Stimulated activated CD8-positive, alpha-beta memory T cell treated with anti-CD3 and anti-CD28 coated beads, Interleukin-4, amount 100 ng/mL, for 4 hours (primary cell): ENCODE measurements around the gene NSUN6.

ENCODE experiments used
- DNase-seq, 2 donors: peaks; one replicate each; pipeline ENCODE4 v3.0.0-alpha.2; 2020; ENCODE audit warnings: low read depth in 2 of 2, low spot score in 1 of 2

Gene NSUN6, protein sequence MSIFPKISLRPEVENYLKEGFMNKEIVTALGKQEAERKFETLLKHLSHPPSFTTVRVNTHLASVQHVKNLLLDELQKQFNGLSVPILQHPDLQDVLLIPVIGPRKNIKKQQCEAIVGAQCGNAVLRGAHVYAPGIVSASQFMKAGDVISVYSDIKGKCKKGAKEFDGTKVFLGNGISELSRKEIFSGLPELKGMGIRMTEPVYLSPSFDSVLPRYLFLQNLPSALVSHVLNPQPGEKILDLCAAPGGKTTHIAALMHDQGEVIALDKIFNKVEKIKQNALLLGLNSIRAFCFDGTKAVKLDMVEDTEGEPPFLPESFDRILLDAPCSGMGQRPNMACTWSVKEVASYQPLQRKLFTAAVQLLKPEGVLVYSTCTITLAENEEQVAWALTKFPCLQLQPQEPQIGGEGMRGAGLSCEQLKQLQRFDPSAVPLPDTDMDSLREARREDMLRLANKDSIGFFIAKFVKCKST

DNA sequence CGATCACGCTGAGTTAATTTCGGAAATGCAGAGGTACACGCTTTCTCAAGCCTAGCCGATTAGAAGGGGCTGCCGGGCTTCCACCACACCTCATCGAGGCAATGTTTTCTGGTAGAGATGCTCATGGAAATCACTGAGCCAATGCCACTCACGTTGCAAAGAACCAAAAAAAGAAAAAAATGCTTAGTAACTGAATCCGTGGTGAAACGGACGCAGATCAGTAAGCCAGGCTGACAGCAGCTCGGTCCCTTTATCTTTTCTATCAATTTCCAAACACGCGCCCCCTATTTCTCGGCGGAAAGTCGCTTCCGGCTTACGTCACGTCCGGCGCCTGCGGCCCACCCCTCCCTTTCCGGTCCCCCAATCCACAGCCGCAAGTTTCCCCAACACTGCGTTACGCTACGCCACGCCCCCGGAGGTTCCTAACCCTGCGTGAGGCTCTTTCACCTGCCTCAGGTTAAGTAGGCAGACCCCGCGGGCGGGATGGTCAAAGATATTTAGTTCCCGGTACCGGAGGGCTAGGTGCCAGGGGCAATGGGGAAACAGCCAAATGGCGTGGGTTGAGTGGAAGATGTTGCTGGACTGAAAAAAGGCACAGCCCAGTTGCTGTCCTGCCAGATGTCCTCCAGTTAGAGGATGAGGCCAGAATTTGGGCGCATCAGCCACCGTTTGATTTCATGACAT lies at the start of gene NSUN6:
TSS of gene NSUN6 (minus strand) at position 264 of the 684 bp plus-strand sequence. CDS start 384 bp downstream, outside the sequence.
- peak; percentile 89 to 91 for DNase-seq

DNA sequence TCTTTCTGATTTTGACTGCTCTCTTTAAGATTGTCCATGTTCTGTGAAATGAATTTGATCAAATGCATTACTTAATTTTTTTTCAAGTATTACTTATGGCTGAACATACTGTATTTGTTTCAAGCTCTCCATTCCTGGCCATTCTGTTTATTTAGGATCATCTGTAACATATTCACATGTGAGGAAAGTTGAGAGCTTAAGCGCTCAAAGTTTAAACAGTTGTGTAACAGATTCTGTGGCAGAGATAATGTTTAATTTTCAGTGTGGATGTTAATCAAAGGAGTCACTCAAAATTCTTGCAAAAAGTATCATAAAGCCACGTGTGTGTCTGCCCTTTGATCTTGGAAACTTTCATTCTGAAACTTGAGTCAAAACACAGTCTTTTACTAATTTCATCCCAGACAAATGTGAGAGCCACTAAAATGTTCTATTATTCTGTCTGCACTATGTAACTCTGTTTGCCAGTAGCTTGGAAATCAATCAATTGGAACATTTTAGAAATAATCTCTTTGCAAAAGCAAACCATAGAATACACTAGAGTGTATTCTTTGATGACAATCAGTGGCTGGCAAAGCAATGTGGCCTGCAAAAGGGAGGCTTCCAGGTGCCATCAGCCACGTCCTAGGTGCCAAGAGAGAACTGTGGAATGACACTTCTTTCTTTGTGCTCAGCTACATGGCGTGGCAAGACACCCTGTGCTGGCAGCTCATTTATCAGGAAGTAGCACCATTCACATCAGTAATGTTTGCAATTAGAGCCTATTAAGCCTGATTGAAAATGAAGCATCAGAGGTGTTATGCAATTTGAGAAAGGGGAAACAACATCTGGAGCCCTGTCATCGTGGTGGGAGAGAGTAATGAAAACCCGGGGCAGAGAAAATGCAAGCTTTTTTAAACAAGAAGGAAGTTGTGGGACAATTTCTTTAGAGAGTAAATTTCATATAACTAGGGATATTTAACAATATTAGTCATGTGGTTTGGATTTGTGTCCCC lies 48.8 kb upstream of the NSUN6 start:
- DNase-seq = no peak

DNA sequence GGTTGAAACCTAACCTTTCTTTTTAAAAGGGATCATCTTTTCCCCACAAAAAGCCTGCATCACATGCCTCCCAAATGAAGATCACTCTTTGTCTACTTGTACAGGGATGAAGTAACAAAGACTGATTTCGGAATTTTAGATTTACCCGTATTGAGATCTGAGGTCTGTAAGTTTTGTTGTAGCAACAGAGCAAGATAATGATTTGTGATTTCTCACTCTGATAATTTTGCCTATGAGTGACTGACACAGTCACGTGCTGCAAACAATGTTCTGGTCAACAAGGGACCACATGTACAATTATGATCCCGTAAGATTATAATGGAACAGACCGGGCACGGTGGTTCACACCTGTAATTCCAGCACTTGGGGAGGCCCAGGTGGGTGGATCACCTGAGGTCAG lies 39.2 kb upstream of the NSUN6 start:
- no peak for DNase-seq

DNA sequence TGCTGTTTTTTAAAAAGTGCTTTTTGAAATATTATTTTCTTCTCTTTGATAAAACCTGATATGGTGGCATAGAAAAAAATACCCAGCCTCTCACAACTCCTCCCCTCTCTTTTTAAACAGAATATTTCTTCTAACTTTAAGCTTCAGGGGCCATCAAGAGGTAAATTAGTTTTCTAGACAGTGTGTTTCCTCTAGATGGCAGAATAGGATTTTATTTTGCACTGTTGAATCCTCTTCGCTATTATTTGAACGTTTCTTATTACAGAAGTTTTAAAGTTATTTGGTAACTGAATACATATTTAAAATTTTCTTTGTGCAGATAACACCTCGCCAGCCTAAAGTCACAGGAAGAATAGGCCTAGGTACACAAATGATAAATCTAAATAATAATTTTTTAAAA lies 38.1 kb upstream of the NSUN6 start:
- no peak for DNase-seq

DNA sequence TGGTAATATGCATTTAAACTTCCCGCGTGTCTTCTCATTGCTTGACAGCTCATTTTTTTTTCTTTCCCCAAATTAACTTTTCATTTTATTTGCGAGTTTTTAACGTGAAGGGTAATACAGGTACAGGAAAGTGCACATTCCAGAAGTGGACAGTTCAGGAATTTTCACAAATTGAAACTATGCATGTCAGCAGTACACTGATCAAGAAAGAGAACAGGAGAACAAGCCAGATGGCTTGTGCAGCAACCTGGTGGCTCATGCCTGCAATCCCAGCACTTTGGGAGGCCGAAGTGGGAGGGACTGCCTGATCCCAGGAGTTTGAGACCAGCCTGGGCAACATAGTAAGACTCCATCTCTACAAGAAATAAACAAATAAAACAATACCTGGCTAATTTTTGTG lies 36.3 kb upstream of the NSUN6 start:
- no peak for DNase-seq

DNA sequence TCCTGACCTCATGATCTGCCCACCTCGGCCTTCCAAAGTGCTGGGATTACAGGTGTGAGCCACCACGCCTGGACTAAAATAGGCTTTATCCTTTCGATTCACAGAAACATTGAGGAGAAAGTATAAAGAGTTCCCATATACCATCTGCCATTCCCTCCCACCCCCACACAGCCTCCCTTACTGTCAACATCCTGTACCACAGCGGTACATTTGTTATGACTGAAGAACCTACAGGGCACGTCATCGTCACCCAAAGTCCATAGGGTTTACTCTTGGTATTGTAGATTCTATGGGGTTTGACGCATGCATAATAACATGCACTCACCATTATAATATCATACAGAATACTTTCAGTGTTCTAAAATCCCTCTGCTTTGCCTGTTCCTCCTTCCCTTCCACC lies 35.8 kb upstream of the NSUN6 start:
- DNase-seq = no peak

DNA sequence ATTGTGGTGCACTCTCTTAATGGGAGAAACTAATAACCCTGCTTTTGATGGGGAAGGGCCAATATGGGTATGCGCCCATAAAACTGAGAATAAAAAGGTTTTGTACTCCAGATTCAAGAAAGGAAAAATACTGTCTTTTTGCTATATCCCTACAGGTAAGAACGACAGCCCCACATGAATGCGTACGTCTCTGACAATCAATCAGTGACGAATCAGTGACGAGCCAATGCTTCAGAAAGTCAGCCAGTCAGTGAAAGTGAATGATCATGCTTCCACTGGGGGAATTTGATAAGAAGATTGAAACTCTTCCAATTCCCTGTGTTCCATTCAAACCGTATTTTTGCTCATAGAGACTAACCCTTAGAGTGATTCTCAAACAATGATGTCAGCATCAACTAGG lies 34.2 kb upstream of the NSUN6 start:
- no peak for DNase-seq

DNA sequence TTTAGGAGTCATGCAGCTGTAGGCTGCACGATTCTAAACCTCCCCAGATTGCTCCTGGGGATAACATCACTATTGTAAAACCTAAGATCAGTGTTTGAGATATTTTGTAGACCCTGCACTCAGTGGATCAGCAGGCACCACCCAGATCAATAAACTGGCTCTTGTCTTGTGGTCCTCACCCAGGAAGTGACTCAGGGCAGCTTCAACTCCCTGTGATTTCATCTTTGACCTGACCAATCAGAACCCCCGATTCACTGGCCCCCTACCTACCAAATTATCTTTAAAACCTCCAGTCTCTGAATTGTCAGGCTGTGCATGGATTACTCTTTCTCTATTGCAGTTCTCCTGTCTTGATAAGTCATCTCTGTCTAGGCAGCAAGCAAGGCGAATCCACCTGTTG lies 33.6 kb upstream of the NSUN6 start:
- DNase-seq = no peak

DNA sequence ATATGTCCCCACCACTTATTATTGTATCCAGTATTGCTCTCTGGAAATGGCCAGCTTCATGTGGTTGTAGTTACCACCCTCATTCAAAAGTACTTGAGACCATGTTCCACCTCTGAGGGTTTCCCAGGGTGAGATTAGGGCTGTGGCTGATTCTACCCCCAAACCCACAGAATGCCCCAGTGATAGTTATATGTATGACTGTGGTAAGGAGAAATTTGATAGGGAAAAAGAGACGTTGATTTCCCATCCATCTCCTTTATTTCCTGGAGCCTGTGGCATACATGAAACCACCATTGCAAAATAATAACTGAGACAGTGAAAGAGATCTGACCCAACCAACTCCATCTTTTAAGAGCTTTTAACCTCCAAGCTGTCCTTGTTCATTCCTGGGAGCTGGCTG lies 33.0 kb upstream of the NSUN6 start:
- DNase-seq = no peak

DNA sequence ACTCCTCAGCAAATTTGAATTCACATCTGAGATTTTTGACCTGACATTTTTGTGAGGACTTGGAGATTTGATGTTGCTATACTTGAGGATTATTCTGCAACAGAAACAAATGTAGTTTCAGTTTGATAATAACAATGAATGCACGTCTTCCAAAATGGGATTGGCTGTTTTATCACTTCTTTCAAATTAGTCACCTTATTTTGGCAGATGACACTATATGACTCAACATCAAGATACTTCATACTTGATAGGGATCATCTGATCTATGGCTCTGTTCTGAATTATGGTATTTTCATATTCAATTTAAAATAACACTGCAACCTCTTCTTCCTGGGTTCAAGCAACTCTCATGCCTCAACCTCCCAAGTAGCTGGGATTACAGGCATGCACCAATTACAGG lies 32.0 kb upstream of the NSUN6 start:
- no peak for DNase-seq

DNA sequence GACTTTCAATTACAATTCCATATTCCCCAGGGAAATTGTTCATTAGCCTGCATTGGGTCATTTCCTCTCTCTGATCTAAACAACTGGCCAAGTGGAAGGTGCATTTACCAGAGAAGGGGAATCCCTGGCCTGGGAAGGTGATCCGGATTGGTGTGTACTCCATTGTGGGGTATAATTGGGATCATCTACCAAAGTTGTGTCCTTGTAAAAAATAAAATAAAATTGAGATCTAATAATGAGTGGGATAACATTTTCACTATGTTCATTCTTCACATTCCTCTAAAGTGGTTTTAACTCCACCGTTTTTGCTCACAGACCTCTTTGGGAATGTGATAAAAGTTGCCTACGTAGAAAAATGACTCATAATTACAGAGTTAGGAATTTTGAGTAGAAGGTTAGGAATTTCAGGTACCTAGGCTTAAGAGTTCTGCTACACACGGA lies 30.6 kb upstream of the NSUN6 start:
- no peak for DNase-seq

DNA sequence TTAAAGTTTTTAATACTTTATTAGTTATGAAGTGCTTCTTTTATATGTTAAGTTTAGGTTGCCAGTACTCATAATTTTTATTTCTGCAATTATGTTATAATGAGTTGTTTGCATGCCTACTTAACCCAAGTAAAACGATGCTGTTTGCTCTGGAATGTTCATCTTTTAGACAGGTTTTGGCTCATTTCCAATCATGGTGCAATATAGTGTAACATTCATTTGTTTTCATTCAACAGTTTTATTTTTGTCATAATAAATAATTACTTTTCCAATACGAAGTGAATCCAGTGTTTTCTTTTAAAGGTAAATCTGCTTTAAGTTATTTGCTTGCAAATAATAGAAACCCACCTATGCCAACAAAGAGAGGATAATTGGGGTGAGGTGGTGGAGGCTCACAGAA lies 30.0 kb upstream of the NSUN6 start:
- no peak for DNase-seq

DNA sequence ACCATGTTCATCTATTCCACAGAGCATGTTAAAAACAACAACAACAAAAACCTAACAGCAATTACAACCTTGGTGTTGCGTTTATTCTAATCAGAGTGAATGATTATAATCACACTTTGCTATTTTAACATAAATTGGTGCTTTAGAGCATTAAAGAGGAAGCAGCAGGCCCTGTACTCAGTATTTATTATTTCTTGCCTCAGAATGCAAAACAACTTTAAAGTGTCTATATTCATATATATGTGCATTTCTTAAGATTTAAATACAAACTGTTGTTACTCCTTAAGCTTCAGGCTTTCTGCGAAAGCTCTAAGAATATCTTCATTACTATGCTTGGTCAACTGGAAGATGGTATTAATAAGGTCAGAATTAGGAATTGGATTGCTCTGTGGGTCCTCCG lies 29.4 kb upstream of the NSUN6 start:
- no peak for DNase-seq

DNA sequence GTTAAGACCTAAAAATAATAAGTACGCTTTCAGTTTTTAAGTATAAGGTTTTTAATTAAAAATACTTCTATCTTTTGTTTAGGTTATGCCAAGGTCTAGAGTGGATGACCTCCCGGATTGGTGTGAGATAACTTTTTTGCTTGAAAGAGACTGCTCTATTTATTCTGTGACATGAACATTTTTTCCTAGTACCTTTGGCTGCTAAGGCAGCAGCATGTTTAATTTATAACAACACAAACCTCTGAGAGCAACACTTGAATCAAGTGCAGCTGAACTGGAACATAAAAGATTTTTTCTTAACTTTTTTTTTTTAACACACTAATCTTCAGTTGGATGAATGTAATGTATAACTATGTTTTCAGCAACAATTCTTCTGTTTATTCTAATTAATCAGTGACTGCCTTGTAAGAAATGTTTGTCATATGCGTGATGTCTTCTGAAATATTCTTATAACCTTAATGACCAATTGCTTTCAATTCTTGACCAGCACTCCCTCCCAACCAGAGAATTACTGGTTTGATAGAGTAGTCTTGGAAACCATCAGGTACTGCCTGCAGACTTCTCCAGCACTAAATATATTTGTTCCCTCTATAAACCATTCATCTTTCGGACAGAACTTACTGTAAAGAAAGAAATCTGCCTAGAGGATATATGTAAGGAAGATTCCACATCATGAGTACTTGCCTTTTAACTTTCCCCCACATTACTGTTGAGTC lies 23.9 kb upstream of the NSUN6 start:
- DNase-seq = no peak

DNA sequence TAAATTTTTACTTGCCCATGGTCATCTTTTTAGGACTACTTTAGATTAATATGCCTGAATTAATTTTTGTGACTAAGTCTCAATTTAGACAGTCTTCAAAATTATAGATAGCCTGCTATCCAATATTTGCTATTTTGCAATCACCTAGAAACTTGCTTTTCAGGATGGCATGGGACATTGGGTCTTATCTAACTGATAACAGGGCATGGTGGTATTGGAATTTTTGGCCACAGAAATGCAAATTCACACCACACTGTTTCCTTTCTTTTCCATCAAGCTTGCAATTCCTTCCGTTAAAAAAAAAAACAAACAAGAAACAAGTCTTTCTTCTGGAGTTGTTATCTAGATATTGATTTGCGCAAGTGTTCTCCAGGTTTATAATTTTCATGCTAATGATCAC lies 16.6 kb upstream of the NSUN6 start:
- no peak for DNase-seq

DNA sequence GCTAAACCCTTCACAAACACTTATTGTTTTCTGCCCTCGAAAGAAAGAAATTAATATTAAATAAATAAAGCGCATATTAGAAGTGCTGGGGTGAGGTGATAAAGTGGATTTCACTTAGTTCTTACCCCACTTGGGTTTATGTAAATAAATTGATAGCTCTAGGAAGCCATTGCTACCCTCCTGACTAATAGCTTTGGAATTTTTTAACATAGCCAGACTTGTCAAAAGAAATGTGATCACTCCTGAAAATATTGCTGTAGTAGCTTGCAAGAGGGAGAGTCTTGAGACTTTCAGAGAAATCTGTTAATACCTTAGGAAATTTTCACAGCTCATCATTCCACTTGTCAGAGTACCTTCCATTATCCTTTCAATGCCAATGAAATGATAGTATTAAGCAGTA lies 15.4 kb upstream of the NSUN6 start:
- DNase-seq = no peak

DNA sequence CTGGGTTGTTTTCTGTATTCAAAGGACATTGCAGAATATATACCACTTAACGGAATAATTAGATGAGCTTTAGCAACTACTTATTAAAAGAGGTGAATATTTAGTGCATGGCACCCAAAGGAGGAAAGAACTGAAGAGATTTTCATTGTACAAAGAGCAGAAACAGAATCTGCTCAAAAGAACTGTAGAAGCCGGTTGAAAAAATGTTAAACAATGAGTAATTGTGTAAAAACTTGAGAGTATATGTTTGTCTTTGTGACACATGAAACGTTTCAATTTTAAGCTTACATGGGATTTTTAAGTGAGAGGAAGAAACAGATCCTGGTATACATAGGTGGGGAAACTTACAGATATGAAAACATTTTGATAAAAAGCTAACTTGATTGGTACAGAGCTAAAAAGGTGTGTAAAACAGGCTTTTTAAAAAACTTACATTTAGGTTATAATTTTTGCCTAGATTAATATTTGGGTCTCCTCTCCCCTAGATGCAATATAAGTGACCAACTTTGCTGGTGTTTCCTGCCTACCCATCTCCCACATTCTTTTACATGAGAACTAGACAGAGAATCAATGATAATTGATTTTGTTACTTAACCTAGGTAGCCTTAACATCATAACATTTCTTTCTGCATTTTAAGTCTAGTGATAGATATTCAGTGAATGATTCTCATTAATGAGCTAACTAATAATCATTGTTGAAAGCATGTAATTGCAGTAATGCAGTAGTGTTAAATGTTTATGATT lies 14.6 kb upstream of the NSUN6 start:
- DNase-seq = no peak

DNA sequence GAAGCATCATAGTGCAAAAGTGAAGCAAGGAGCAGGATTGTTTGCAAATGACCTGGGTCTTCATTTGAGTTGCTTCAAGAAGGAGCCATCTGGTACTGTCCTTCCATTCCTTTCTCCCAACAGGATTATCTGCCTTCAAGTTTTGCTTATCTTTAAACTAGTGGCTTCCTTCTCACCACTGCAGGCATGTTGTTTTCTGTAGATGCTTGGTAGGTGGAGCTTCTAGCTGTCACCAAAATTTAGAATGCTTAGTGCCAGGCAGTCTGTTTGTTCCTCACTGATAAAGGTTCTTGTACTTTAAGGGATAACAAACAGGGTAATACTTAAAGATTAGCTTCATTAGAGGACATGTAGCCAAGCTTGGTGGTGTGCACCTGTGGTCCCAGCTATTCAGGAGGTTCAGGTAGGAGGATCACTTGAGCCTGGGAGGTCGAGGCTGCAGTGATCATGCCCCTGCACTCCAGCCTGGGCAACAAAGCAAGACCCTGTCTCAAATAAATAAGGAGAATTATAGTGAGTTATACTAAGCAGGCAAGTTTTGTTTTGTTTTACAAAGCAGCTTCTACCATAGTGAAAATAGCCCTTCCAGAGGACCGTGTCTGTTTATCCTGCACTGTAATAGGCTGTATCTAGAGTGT lies 13.6 kb upstream of the NSUN6 start:
- DNase-seq = no peak

DNA sequence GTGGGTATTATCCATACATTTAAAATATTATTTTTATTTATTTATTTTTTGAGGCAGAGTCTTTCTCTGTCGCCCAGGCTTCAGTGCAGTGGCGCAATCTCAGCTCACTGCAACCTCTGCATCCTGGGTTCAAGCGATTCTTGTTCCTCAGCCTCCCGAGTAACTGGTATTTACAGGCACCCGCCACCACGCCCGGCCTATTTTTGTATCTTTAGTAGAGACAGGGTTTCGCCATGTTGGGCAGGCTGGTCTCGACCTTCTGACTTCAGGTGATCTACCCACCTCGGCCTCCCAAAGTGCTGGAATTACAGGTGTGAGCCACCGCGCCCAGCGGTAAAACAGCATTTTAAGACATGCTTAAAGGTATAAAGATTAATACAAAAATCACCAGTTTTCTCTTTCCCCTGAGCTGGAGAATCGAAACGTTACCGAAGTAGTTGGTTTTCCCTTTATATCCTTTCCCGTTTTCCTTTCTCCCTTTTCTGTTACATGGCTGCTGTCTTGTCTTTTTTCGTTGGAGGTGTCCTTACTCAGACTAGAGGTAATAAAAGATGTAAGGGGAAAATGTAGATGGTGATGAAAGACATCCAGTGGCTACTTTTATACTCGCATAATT lies 9.5 kb upstream of the NSUN6 start:
- no peak for DNase-seq
